Measurements from ENCODE around the gene ITGA11.
"Not testable (repeated sequence)": the region's sequence is repeated elsewhere in the genome, so short reads cannot be mapped to it uniquely, and the experiment has no call there.

ITGA11 gene

GRCh38 chr15:68429691-68430470 lies 2.1 kb downstream of the ITGA11 start:
- no peak for DNase-seq
- in situ Hi-C loops (cut with HindIII; ENCODE audit: low pct_ligation_motif_present, low pct_unique_long_range_greater_than_20kb, low sequenced_read_pairs): no loop called here

DNA sequence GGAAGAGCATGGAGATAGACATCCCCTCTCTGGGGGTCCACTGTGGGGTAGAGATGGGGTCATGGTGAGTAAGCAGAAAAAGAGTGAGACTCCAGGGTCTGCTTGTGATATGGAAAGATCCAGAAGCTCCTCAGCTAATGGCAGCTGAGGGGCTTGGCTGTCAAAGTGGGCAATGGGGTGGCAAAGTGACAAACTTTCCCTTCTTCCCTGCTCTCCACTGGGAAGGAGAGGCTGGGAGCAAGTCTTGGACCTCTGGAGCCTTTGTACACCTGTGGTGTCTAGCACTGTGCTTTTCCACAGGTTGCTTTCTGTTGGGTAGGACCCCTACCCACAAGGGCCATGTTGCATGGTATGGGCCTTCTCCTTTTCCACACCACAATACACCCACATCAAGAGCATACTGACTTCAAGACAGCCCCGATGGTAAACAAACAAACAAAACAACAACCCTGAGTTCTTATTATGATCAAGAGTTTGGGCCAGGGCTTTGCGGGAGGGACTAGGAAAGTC lies 3.5 kb downstream of the ITGA11 start:
- in situ Hi-C loops (cut with HindIII; ENCODE audit: low pct_ligation_motif_present, low pct_unique_long_range_greater_than_20kb, low sequenced_read_pairs): no loop called here
- DNase-seq: no peak

- no peak for DNase-seq
- in situ Hi-C loops (cut with HindIII; ENCODE audit: low pct_ligation_motif_present, low pct_unique_long_range_greater_than_20kb, low sequenced_read_pairs): no loop called here
Measured at GRCh38 chr15:68427963-68428362, 4.0 kb downstream of the ITGA11 start.

DNA sequence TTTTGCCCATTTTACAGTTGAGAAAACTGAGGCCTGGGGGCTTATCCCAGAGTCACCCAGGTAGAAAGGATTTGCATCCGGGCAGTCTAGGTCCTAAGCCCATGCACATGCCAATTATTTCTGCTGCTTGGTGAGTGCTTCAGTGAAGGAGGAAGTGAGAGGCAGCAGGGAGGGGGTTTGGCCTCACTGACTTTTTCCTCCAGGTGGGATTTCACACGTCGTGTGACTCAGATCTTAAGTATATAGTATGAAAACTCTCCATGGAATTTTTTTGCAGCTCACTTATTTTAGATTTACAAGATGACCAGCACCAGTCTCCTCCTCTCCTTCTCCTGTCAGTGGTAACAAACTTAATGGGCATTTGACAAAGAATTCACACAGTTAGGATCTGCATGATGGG lies 4.6 kb downstream of the ITGA11 start:
- in situ Hi-C loops (cut with HindIII; ENCODE audit: low pct_ligation_motif_present, low pct_unique_long_range_greater_than_20kb, low sequenced_read_pairs): no loop called here

DNA sequence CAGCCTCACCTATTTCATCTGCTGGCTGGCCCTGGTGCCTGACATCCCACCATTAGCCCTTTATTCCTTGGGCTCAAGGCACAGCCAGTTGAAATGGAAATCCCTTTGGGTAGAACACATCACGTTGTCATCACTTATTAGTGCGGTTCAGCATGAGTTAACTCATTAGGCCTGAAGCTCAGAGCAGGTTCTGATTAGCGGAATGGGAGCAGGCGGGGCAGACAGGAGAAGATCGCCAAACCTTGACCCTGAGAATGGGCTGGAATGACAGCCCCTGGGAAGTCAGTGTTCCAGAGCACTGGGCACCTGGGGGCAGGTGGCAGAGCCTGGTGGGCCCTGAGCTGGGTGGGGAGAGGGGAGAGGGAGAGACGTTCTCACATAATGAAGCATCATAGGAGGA lies 5.8 kb downstream of the ITGA11 start:
- in situ Hi-C loops (cut with HindIII; ENCODE audit: low pct_ligation_motif_present, low pct_unique_long_range_greater_than_20kb, low sequenced_read_pairs): no loop called here
- DNase-seq: no peak

More for the DNA sequence above, 4.6 kb downstream of the ITGA11 start:
- no peak for DNase-seq

DNA sequence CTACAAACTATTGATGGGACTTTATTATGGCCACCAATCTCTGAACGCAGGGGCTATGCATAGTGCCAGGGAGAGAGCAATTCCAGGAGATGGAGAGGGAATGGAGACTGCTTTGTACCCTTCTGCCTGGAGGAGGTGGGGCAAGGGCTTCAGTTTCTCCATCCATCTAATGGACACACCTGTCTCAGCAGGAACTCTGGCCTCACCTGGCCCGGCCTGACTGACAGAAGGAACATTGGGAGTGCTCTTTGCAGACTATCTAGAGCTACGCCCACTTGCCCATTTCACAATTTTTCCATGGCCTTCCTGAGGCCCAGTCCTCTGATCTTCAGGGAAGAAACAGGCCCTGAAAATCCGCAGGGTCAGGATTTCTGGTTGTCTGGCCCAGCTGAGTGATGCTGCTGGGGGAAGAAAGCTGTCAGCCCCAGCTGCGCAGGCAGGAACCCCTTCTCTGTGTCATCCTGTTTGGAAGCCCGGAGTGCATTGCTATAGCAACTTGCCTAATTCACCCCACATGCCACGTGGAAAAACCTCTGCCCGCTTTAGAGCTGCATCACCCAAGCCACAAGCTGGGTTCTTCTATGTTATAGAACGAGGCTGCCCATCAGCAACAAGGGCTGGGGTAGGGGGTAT lies 6.4 kb downstream of the ITGA11 start:
- DNase-seq: no peak
- in situ Hi-C loops (cut with HindIII; ENCODE audit: low pct_ligation_motif_present, low pct_unique_long_range_greater_than_20kb, low sequenced_read_pairs): no loop called here

DNA sequence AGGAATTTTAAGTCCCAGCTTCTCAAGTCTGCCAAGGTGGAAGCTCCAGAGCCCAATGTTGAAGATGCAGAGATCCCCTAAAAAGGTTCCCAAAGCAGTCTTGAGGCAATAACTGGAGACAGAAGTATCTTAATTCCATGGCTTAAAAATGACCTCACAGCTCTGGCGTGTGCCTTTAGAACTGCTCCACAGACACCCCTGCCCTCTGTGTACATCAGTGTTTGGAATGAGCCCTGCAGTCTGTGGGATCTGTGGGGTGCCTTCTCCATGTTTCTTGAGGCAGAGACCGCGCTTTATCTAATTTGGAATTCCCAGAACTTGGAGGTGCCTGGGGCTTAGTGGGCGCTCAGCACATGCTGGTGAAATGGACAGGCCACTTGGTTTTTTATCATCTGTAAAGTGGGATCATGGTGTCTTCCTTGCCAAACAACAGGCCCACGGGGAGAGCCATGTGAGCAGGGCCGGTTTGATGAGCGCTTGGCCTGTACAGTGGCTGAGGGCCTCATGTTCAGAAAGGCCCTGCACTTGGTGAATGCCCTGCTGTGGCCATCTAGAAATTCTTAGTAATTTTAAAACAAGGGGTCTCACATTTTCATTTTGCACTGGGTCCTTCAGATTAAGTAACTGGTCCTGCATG lies 7.1 kb downstream of the ITGA11 start:
- no peak for DNase-seq
- in situ Hi-C loops (cut with HindIII; ENCODE audit: low pct_ligation_motif_present, low pct_unique_long_range_greater_than_20kb, low sequenced_read_pairs): no loop called here

DNA sequence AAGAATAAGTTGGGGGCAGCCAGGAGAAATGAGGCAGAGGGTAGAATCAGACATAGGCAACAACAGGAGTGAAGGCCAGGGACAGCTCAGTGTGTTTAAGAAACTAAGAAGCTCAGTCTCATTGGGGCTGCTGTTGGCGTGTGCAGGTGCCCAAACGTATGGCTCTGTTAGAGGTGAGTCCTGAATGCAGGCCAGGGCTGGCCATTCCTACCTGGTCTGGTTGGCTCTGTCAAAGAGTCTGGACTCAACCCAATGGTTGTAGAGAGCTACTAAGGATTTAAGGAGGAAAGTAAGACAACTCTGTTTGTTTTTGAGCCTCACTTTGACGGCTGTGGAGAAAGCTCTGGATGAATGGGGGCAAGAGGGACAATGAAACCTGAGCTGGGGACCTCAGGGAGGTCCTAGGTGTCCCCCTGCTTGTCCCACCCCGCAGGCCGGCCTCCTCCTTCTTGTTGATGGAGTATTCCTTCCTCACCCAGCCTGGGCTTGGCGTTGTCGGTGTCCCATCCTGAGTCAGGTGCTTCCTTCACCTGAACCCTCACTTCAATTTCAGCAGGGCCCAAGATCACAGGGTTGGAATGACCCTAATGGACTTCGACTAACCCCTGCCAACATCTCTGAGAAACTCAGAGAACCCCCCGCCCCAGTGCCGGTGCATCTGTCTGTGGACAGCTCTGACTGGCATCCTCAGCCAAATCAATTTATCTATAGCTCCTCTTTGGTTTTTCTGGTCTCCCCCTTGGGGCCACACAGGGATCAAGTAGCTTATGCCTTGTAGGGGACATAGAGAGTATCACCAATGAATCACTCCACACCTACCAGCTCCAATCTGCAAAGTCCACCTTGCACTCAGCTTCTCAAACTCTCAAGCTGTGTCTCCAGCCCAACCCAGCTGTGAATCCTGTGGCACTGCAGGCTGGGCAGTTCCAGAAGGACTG lies 8.3 kb downstream of the ITGA11 start:
- in situ Hi-C loops (cut with HindIII; ENCODE audit: low pct_ligation_motif_present, low pct_unique_long_range_greater_than_20kb, low sequenced_read_pairs): no loop called here
- DNase-seq: no peak

GRCh38 chr15:68422403-68423145 lies 9.4 kb downstream of the ITGA11 start:
- DNase-seq; in situ Hi-C loops (cut with HindIII; ENCODE audit: low pct_ligation_motif_present, low pct_unique_long_range_greater_than_20kb, low sequenced_read_pairs): not testable (repeated sequence)

DNA sequence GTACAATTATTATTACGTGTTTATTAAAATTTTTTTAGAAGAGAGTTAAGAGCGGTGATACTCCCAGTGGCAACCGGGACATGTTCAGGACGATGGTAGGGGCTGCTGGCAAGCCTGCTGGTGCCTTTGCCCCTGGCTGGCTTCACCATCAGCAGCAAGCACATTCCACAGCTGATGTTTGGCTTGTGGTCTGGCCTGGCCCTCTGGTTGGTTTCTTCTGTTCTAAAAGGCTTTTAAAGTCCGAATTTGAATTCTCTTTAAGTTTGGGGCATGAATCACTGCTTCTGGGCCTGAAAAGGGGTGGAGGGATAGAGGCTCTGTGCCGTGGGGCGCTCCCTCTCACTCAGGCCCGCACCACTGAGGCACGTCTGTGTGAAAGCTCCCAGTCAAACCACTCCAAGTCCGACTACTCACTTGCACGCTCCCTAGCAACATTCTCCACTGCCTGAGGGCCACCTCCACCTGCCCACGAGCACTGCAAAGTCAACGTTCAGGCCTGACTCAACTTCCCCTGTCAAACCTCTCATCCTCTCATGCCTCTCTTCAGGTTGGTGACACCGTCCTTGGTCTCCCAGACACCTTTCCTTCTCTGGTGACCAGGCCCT lies 10.1 kb downstream of the ITGA11 start:
- DNase-seq: no peak
- in situ Hi-C loops (cut with HindIII; ENCODE audit: low pct_ligation_motif_present, low pct_unique_long_range_greater_than_20kb, low sequenced_read_pairs): no loop called here

DNA sequence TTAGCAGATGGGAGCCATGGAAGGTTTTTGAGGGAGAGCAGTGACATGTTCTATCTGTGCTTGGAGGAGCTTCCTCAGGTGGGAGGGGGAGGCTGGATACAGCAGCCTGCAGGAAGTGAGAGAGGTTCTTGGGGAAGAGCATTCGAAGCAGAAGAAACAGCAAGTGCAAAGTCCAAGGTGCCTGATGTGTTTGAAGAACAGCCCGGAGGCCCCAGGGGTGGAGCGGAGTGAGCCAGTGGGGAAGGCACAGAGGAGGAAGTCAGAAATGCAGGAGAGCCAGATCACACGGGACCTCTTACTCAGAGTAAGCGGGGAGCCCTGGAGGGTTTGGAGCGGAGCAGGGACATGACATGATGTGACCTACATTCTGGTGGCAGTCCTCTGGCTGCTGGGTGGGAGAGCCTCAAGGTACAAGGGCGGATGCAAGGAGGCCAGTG lies 10.8 kb downstream of the ITGA11 start:
- in situ Hi-C loops (cut with HindIII; ENCODE audit: low pct_ligation_motif_present, low pct_unique_long_range_greater_than_20kb, low sequenced_read_pairs): no loop called here
- no peak for DNase-seq

DNA sequence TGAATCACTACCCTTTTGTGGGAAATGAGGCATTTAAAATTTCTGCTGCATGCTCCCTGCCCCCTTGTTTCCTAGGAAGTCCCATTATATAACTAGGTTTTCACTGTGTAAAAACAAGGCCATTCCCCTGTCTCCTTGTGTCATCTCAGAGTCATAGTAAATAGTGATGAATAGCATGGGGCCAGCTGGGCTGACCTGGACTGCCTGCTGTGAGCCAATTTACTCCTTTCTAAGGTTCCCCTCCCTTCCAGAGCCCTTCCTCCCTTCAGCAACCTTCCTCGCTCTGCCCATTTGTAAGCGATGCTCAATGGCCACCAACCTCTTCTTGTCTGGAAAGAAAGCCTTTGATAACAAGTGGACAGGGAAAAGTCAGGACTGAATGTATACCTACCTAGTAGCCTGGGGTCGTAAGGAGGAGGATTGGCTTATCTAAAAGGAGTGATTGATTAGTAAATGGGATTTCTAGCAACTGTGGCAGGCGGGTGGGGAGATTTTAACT lies 11.7 kb downstream of the ITGA11 start:
- in situ Hi-C loops (cut with HindIII; ENCODE audit: low pct_ligation_motif_present, low pct_unique_long_range_greater_than_20kb, low sequenced_read_pairs): no loop called here
- no peak for DNase-seq

DNA sequence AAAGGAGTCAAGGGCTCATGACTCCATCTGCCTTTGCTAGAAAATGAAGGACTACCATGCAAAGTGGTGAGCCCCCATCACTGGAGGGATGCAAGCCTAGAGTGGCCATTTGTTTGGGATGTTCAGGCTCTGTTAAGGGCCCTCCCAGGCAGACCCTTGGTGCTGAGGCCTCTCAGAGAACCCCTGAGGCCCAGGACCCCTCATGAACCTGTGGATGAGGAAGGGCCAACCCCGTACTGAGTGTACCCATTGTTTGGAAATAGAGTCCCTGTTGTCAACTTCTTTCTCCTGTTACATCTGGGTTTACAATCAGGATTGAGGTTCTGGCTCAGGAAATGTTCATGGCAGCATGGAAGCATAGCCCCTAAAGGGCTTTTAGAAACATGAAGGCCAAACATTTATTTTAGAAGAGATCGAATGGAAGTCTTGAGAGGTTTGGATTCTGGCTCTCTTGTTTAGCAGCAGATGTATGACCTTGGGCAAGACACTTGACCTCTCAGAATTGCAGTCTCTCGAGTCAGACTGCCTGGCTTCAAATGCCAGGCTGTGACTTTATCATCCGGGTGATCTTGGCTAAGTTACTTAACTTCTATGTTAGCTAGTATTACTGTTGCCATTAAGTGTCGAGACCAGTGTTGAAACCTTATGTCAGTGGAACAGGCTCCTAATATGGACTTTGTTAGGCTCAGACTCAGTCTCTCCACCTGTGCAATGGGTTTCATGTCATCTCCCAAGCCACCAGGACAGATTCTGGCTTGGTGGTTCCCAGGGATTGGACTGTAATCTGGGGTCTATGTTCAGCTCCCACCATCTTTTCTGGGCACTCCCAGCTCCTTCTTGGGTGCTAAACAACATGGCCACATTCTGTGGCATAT lies 12.4 kb downstream of the ITGA11 start:
- in situ Hi-C loops (cut with HindIII; ENCODE audit: low pct_ligation_motif_present, low pct_unique_long_range_greater_than_20kb, low sequenced_read_pairs): no loop called here
- DNase-seq: no peak

DNA sequence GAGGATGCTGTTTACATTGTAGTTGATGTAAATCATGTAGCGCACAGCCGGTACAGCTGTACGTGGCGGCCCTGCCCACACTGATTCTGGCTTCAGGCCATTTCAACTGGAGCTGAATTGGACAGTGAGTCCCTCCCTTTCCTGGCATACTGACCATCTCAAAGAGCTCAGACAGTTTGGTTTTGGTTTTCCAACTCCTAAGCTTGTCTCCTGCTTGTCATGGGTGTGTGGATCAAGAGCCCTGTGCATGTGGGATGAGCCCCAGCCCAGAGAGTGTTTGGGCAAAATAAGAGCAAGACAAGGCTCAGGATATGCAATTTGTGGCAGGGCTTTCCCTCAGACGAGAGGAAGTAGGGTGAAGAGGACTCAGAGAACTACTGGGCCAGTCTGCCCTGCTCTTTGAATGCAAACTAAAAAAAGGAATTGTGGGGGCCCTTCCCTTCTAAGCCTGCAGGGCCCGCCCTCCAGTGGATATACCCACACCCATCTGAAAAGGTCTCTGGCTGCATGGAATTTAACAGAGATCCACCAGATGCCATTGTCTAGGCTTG lies 13.3 kb downstream of the ITGA11 start:
- in situ Hi-C loops (cut with HindIII; ENCODE audit: low pct_ligation_motif_present, low pct_unique_long_range_greater_than_20kb, low sequenced_read_pairs): no loop called here
- no peak for DNase-seq

DNA sequence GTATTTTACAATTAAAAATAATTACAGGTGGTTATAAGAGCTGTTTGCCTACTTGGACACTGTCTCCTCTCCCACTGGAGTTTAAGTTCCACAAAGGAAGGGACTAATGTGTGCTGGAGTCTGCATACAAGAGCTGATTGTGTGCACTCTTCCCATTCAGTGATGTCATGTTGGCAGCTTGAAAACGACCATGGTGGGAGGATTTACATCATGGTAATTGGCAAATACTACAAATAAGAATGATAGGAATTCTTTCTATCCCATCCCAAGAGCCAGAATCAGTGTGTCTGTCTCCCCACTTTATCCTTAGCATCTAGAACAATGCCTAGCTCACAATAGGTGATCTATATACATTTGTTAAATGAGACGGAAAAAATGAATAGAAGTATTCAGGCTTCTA lies 14.1 kb downstream of the ITGA11 start:
- no peak for DNase-seq
- in situ Hi-C loops (cut with HindIII; ENCODE audit: low pct_ligation_motif_present, low pct_unique_long_range_greater_than_20kb, low sequenced_read_pairs): no loop called here

DNA sequence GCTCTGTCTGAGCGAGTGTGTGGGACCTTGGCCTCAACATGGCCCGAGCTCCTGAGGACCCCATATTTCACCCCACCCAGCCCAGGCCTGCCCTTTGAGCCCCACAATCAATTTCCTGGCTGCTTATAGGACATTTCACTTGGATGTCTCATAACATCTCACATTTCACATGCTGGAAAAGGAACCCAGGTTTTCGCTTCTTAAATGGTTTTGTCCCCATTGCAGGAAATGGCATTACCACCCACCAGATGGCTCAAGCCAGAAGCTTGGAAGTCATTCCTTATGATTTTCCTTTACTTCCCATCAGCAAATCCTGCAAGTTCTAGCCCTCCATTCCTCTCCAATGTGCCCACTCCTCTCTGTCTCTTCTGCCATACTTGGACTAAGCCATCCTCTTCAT lies 14.9 kb downstream of the ITGA11 start:
- in situ Hi-C loops (cut with HindIII; ENCODE audit: low pct_ligation_motif_present, low pct_unique_long_range_greater_than_20kb, low sequenced_read_pairs): no loop called here

More for the DNA sequence above, 14.9 kb downstream of the ITGA11 start:
- DNase-seq: no peak
